ENCODE data around the gene KLHDC4. TPM values are rescaled to one million over a fixed set of nuclear protein-coding genes. Genes with fewer than 3 reads are reported as not detected.

Gene KLHDC4
- total and polyA plus RNA-seq, 2 of the 4 experiments (the other 2 are of a cell fraction) = 13.6 to 19.0 TPM

GRCh38 chr16:87790292-87791100, 24.7 kb upstream of the KLHDC4 start:
- in situ Hi-C loops (cut with MboI; ENCODE audit: low sequenced_read_pairs) (no loop called here), dilution Hi-C loops (cut with HindIII; ENCODE audit: low sequenced_read_pairs, unreplicated experiment) (no loop called here), intact Hi-C loops (cut with micrococcal nuclease) (no loop called here)
- TF ChIP-seq RCOR1 (IDR thresholded peaks at IDR 0.05; ENCODE audit: insufficient replicate concordance, low read length) (no peak), CTCF (conservative IDR thresholded peaks at IDR 0.05; ENCODE audit: low read depth, low read length) (no peak), NFE2L2 (IDR thresholded peaks at IDR 0.05; ENCODE audit: low read depth, low read length) (no peak), MAZ (IDR thresholded peaks at IDR 0.05; ENCODE audit: borderline replicate concordance, low read depth, low read length) (no peak; the same call in 1 of the 2 replicates), FOS (IDR thresholded peaks at IDR 0.05; ENCODE audit: low read depth, low read length) (no peak), CHD1 (IDR thresholded peaks at IDR 0.05; ENCODE audit: low read depth, low read length) (no peak), POLR2A (IDR thresholded peaks at IDR 0.05; ENCODE audit: low read depth, low read length) (no peak), SMC3 (IDR thresholded peaks at IDR 0.05; ENCODE audit: low read depth, low read length) (no peak), RFX5 (IDR thresholded peaks at IDR 0.05; ENCODE audit: low read depth, low read length) (no peak), ELK1 (IDR thresholded peaks at IDR 0.05; ENCODE audit: borderline replicate concordance, low read depth, low read length) (no peak), BHLHE40 (IDR thresholded peaks at IDR 0.05; ENCODE audit: low read depth, low read length) (no peak)
- ATAC-seq (ENCODE audit: low read depth) (peak; percentile 57), DNase-seq (peak; percentile 33)
- Histone ChIP-seq H4K5ac (ENCODE audit: low read depth, low read length) (peak overlapping the region; percentile 26; the same call in 1 of the 2 replicates), H2BK20ac (ENCODE audit: low read depth, low read length) (peak overlapping the region; percentile 61), H2BK5ac (ENCODE audit: low read depth, low read length, poor library complexity, severe bottlenecking) (peak overlapping the region; percentile 84), H2BK120ac (ENCODE audit: low read depth, low read length) (peak overlapping the region; percentile 86), H2AK5ac (ENCODE audit: low read depth, low read length) (peak overlapping the region; percentile 3; the same call in 1 of the 2 replicates), H3K9me3 (ENCODE audit: control insufficient read depth, insufficient read depth, low read length) (no peaks in the 10 kb centered on the region), H2AFZ (replicated peaks; ENCODE audit: low read length, poor library complexity) (peak overlapping the region; percentile 87), H3K79me1 (ENCODE audit: low read depth in 1 of 2, low read length in 2 of 2) (no peaks in the 10 kb centered on the region), H3K18ac (ENCODE audit: low read depth, low read length) (peak overlapping the region; percentile 65), H3K14ac (replicated peaks; ENCODE audit: low read depth, low read length) (peak overlapping the region; percentile 85; the same call in 1 of the 2 replicates), H3K36me3 (ENCODE audit: control insufficient read depth, insufficient read depth, low read length) (no peaks in the 10 kb centered on the region), H3K23ac (ENCODE audit: low read depth, low read length) (peak overlapping the region; percentile 64; the same call in 1 of the 2 replicates), H3K4me2 (ENCODE audit: low read depth, low read length) (no peak overlapping the region), H2BK15ac (ENCODE audit: low read depth, low read length) (peak overlapping the region; percentile 64; the same call in 2 of the 3 replicates), H4K8ac (ENCODE audit: low read depth in 2 of 2, low read length in 2 of 2) (peak overlapping the region in 1 of 2 experiments; percentile 71; a peak in 3 of 4 replicates), H4K20me1 (ENCODE audit: insufficient read depth, low read length) (no peaks in the 10 kb centered on the region), H3K9me1 (ENCODE audit: insufficient read depth, low read length) (peaks cover 19% of the 10 kb centered on the region), H4K91ac (ENCODE audit: insufficient read depth, low read depth, low read length) (peak overlapping the region; percentile 86), H3K4me1 (ENCODE audit: control insufficient read depth, insufficient read depth, low read length) (peaks cover 25% of the 10 kb centered on the region), H2AK9ac (replicated peaks; ENCODE audit: low read depth, low read length, poor library complexity) (peak overlapping the region; percentile 80), H3K9ac (ENCODE audit: low read depth, low read length) (no peak overlapping the region), H3K27ac (ENCODE audit: insufficient read depth, low read length) (peak overlapping the region; percentile 39; the same call in 1 of the 2 replicates), H3K4me3 (ENCODE audit: insufficient read depth, low read depth, low read length) (no peak overlapping the region), H3K56ac (ENCODE audit: extremely low read depth, insufficient read depth, low read length) (peak overlapping the region; percentile 42; the same call in 1 of the 2 replicates), H3K4ac (ENCODE audit: low read depth, low read length) (peak overlapping the region; percentile 93), H3K27me3 (ENCODE audit: control insufficient read depth, insufficient read depth, low read length) (no peaks in the 10 kb centered on the region)
- WGBS, 2 experiments (ENCODE audit: extremely low coverage in 2 of 2, insufficient read length in 1 of 2) = 37% methylated on average over 2 of the region's 17 CpGs; no CpG with 5 or more reads in 1 of the 2 experiments
- ChIA-PET CTCF (interaction anchor here (0.9 to 2.4 kb wide), 4 partner anchors 9 to 81 kb away, joined by 3 to 10 read pairs (median 6); no protein-coding TSS in a partner anchor), POLR2A (ENCODE audit: unreplicated experiment) (interaction anchor here (0.5 kb wide), 1 partner anchor 79 kb away, joined by 3 read pairs; no protein-coding TSS in a partner anchor)
- BruUV-seq (replicated peaks) = no TSS peak

Data from IMR-90 (cell line).